ENCODE results near the gene ANKRD29.
A peak's percentile ranks its signal among the peaks of the same experiment; 100 is the strongest.

The ANKRD29 gene, protein sequence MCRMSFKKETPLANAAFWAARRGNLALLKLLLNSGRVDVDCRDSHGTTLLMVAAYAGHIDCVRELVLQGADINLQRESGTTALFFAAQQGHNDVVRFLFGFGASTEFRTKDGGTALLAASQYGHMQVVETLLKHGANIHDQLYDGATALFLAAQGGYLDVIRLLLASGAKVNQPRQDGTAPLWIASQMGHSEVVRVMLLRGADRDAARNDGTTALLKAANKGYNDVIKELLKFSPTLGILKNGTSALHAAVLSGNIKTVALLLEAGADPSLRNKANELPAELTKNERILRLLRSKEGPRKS

DNA sequence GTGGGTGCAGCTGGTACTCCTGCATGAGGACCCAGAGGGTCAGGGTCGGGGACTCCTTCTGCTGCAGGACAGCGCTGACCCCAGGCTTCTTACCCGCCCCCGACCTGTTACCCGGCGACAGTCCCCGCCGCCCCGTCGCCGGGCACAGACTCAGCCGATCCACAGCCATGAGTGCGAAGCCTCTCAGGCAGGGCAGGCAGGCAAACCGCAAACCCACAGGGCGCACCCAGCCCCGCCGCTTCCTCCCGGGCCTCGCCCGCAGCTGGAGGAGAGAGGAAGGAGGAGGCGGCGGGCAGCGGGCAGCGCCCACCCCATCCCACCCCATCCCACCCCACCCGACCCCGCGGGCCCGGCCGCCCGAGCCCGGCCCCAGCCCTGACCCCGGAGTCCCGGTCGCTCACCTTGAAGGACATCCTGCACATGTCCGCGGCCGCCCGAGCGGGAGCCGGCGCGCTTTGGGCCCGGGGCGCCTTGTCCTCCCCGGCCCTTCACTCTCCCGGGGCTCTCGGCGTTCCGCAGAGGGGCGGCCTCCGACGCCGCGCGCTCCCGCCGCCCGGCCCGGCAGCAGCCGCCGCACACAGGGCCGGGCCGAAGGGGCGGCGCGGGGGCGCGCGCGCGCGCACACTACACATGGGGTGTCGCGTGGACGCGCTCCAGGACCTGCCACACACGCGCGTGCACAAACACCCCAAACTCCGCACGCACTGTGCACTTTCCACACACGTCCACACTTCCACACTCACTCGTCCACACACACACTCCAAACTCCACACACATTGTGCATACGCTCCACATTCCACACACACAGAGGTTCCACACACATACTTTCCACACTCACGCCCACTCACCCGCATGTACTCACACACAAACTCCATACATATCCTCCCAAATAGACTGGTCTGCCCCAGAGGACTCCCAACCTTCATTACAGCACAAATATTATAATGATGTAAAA is at the start of gene ANKRD29:
Gene ANKRD29, minus strand, starts transcription at position 603 of the 955 bp plus-strand sequence. Its CDS starts 181 bp downstream, at position 422.
- DNase-seq (ENCODE audit: low read depth, low spot score) = peak; percentile 67

DNA sequence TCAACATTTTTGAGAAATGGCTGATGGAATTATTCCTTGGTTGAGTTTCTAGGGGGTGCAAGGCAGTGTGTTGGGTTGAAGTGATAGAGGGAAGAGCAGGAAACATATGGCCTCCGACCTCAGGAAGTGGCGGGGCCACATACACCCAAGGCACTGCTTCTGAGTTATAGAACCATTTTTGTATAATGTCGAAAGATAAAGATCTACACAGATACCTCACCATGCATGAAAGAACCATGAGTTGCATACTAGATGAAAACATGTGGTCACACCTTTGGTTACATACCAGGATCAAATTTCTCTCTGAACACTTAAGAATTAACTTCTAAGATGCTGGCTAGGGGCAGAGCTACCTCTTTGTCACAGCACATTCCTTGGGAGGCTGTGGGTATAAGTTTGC is 49.7 kb upstream of the ANKRD29 start:
- DNase-seq (ENCODE audit: low read depth, low spot score) = no peak

DNA sequence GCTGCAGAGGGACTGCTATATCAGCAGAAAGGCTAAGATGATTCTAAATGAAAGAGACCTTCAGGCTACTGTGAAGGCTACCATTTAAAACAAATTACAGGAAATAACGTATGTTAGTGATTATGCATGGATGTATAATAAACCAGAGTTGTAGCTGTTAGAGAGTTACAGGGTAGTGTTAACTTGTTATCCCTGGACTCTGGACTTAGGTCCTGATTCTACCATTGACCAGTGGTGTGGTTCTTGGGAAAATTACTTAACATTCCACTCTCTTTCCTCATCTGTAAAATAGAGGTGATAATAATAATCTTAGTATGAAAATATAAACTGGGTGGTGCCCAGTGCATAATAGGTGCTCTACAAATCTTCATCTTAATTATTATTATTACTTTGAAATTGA is 48.7 kb upstream of the ANKRD29 start:
- no peak for DNase-seq (ENCODE audit: low read depth, low spot score)

DNA sequence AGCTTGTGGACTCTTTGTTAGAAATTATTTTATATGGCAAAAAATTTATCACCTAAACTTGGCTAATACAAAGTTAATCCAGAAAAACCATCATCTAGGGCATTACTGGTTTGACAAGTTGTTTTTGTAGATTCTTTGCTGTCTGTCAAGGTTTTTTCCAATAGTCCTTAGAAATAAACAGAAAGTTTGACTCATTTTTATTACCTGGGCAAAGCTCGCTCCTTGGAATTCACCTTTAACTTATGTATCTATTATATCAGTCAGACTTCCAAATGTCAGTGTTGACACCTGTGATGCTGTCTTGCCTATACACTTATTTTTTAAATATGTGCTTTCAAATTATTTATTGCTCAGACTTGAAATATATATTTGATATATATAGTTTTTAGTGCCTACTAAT is 48.2 kb upstream of the ANKRD29 start:
- DNase-seq (ENCODE audit: low read depth, low spot score) = no peak

DNA sequence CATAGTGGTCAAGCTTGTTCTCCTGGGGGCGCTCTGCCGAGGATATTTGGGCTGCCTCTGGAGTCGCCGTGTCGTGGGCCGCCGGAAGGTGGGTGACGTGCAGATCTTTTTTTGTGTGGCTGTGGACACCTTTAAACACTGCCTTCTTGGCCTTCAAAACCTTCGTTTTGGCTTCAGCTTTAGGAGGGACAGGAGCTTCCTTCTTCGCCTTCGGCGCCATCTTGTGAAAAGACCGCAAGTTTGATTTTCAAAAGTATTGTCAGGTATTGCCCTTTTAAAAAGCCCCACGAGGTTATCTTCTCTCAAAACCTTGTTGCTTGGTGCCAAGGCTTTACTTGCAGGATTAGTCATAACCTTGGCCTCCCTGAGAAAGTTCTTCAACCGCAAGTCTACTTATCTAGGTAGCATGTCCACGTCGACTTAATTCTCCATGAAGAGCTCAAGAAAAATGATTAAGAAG is 47.4 kb upstream of the ANKRD29 start:
- DNase-seq (ENCODE audit: low read depth, low spot score) = peak; percentile 56

DNA sequence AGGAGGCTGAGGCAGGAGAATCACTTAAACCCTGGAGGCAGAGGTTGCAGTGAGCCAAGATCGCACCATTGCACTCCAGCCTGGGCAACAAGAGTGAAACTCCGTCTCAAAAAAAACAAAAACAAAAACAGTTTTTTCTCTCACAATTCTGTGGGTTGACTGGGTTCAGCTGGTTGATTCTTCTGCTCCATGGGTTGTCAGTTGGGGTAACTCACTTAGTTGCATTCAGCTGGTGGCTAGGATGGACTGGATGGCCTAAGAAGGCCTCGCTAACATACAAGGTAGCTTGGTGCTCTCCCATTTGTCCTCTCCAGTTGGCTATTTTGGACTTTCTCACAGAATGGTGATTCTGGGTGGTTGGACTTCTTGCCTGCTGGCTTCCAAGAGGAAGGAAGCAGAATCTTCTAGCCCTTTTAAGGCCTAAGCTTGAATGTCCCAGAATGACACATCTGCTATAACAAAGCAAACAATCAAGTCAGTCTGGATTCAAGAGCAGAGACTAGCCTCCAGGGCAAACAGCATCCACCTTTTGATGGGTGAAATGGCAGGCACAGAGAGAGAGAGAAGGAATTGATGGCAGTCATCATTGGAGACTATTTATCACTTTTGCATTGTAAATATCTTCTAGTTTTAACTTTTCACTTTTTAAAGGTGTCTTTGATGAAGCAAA is 44.4 kb upstream of the ANKRD29 start:
- no peak for DNase-seq (ENCODE audit: low read depth, low spot score)

DNA sequence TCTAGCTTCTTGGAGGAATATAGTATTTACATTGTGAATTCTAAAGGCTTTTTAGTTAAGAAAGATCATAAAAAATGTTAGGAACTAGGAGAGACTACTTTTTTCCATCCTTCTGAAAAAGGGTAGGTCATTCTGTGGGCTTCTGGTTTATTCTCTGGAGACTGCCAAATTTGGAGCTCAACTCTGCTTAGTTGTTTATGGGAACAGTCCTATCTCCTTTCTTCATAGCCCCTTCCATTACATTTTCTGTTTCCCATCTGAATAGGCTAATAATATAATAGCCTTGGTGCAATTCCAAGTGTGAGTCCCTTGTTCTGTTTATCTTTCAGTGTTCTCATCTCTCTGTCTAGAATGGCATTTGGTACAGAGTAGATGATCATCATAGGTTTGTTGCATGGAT is 42.1 kb upstream of the ANKRD29 start:
- DNase-seq (ENCODE audit: low read depth, low spot score) = no peak

DNA sequence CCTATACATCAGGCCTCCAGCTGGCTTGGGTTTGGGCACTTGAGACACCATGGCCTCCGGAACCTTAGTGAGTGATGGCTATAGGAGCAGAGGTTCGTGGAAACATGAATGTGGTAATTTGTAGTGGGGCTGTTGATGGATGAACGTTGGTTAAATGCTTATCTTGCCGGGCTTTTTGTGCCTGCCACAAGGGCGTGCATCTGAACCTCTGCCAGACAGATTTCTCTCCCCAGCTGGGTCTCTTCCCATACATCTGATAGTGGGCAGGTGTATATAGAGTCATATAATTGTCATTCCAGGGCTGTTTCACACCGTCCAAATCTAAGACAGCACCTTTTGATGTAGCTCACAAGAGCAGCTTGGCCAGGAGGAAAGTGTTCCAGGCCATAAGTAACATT is 41.3 kb upstream of the ANKRD29 start:
- DNase-seq (ENCODE audit: low read depth, low spot score) = no peak

DNA sequence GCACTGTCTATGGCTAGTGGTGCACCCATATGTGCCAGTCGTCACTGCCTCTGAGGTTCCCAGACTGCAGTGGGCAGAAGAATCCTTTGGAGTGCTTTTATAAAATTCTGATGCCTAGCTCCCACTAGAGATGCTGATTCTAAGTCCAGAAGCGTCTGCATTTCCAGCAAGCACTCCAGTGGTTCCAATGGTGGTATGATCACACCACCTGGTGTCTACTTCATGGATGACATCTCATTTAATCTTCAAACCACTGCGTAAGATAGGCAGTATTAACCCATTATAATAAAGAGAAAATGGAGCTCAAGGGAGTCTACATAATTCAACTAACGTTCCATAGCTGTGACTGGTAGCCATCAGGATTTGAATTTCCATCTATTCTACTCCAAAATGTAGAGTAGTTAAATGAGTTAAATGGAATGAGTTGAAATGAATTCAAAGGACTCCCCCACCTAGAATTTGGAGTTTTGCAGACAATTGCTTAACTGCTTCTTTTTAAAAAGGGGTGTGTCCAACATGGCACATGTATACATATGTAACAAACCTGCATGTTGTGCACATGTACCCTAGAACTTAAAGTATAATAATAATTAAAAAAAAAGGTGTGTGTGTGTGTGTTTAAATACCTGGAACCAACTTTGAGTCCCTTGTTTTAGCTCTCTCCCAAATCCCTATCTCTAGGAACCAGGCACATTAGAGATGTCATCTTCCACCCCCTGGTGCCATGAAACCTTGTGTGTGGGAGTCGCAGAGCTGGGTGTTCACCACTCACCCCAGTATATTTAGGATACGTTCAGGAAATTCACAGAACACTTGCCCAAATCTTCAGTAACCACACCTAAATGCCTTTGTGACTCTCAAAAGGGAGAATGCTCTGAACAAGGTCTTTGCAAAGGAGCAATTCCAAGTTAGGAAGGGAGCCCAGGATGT is 40.6 kb upstream of the ANKRD29 start:
- DNase-seq (ENCODE audit: low read depth, low spot score) = peak; percentile 63

DNA sequence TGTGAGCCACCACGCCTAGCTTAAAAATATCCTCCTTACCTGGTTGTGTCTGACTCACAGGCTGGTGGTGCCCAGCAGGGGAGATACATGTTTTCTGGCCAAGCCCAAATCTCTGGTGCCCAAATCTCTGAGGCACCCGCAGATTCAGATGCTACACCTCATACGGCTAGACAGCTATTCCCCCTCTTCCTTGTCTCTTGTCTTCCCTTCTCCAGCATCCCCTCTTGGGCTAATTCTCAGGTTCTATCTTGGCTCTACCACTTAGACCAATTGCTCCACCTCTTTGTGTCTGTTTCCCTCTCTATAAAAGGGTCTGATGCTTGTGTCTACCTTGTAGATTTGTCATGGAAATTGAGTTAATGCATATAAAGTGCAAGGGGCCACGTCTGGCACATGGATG is 39.9 kb upstream of the ANKRD29 start:
- no peak for DNase-seq (ENCODE audit: low read depth, low spot score)

DNA sequence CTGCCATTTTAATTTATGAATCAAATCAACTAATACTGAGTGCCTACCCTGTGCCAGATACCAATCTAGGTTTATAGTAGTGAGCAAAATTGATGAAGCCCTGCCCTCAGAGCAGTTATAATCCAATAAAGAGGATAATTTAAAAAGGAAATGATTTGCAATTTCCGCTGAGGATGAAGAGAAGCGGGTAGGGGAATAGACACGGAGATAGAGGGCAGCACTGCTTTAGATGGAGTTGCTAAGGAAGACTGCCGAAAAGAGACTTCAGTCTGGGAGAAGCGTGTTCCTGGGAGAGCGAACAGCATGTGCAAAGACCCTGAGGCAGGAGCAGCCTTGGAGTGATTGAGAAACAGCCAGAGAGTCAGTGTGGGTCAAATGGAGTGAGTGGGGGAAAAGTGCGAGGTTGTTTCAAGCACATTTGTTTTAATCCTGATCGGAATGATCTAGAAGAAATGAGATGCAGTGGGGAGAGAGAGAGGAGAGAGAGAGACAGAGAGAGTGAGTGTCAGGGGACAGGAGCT is 38.9 kb upstream of the ANKRD29 start:
- DNase-seq (ENCODE audit: low read depth, low spot score) = no peak

DNA sequence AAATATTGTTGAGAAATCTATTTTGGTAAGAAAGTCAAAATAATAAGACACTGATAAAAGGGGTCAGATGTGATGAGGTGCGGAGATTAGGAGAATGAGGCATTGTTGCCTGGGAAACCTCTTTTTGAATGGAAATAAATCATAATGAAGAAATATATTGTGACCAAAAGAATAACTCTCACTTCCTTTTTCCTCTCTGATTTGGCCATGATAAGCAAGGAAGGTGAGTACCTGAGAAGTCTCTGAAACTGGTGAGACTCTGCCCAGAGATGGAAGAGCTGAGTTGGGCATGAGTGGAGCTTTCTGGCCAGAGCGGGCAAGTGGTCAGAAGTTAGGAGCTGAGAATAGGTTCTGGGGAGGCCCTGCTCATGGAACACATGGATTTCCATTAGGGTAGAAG is 38.3 kb upstream of the ANKRD29 start:
- DNase-seq (ENCODE audit: low read depth, low spot score) = no peak

DNA sequence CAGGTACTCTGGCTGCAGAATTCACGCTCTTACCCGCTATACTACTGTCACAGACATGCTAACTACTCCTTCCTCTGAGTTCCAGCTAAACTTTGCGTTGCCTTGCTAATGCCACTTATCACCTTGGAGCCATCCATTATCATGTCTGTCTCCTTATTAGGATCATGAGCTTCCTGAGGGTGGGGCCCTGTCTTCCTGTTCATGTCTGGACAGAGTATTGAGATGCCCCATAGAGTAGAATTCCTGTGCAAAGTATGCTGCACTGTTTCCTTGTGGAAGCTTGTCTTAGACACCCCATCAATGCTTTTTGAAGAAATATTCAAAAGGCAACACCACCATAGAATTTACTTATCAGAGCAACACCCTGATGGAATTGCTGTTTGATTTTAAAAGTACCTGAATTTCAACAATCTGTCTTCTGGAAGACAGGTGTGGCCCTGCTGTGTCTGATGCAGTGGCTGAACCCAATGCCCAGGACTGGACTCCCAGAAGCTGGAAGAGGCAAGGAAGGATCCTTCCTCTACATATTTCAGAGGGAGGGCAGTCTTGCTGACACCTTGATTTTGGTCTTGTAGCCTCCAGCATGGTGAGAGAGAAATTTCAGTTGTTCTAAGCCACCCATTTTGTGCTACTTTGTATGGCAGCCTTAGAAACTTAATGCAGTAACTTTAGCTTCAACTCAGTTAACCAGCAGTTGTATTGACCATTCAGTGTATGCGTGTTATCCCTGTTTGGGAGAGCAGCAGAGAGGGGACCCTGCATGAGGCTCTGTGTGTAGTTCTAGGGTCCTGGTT is 32.1 kb upstream of the ANKRD29 start:
- DNase-seq (ENCODE audit: low read depth, low spot score) = no peak

DNA sequence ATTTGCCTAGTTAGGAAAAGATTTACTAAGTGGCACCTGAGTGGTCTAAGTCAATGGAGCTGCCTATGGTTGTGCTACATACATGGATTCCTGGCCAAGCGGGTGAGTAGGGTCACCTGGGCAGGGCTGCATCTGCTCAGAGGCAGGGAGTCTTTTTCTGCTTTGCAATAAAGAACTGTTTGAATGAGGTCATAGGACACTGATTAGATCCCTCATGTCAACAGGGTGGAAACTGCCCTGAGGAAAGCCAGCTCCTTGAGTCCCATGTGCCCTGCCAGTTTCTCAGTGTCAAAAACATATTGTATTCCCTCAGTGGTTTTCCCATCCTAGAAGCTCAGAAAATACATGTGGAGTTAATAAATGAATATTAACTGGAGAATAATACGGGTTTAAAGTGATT is 31.1 kb upstream of the ANKRD29 start:
- DNase-seq (ENCODE audit: low read depth, low spot score) = no peak

DNA sequence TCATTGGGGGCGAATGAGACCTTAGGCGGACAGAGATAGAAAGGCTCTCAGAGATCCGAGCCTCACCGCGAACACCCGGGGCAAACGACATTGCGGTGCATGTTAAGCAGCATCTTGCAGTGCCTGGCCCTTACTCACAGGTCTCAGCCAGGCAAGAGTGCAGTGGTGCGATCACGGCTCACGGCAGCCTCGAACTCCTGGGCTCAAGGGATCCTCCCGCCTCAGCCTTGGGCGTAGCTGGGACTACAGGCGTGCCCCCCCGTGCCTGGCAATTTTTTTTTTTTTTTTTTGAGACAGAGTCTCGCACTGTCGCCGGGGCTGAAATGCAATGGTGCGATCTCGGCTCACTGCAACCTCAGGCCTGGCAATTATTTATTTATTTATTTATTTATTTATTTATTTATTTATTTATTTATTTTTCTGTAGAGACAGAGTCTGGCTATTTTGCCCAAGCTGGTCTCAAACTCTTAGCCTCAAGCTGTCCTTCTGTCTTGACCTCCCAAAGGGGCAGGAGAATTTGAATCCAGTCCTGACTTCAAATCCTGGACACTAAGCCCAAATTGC is 27.9 kb upstream of the ANKRD29 start:
- DNase-seq (ENCODE audit: low read depth, low spot score) = peak; percentile 4

DNA sequence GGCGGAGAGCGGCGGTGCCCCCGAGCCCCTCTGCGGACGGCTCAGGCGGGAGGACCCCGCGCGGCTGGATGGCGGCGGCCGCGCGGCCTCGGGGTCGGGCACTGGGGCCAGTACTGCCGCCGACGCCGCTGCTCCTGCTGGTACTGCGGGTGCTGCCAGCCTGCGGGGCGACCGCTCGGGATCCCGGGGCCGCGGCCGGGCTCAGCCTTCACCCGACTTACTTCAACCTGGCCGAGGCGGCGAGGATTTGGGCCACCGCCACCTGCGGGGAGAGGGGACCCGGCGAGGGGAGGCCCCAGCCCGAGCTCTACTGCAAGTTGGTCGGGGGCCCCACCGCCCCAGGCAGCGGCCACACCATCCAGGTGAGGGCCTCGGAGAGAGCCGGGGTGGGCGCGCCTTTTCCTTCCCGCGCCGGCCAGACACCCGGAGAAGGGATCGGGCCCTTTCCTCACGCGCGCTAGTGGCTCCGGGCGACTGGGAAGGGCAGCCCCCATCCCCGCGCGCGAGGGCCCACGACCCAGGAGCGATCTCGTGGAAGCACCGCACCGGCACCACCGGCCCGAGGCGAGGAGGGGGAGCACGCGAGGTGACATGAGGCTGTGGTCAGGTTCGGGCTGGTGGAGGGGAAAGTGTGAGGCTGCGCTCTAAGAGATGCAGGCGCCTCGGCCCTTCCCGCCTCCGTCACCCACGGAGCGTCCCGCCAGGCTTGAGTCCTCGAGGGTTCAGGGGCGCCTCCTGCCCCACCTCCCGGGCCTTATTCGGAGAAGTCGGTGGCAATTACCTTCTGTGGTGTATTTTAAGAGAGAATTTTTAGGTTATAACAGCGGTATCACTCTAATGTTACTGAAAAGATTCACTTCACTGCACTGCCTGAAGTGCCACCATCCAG is 27.1 kb upstream of the ANKRD29 start:
- DNase-seq (ENCODE audit: low read depth, low spot score) = peak; percentile 17

DNA sequence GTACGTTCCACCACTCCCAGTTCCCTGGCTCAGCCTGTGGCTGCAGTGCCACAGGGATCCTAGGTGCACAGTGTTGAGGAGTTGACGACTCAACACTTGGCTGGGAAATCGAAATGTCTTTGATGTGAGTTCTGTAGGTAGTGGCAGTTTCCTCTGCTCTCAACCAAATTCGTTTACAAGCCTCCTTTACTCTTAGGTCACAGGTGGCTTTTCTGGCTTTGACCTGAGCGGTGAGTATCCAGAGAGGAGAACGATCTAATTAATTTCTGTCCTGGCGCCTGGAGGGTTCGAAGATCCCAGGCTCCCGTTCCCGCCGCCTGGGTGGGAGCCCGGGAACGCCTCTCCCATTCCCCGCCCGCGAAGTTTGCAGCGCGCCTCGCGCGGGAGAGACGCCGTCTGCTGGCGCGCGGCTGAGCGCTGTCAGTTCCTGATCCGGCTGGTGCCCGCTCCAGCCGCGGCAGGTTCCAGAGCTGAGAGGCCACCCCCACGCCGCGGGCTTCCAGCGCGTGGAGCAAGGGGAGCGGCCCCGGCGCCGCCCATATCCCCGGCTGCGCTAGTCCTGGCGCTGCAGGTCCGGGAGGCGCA is 26.4 kb upstream of the ANKRD29 start, which contains the start of gene LAMA3:
Gene LAMA3, plus strand, starts transcription at position 423 of the 585 bp plus-strand sequence. CDS start 231 bp downstream, outside the sequence.
- peak; percentile 61 for DNase-seq (ENCODE audit: low read depth, low spot score)

DNA sequence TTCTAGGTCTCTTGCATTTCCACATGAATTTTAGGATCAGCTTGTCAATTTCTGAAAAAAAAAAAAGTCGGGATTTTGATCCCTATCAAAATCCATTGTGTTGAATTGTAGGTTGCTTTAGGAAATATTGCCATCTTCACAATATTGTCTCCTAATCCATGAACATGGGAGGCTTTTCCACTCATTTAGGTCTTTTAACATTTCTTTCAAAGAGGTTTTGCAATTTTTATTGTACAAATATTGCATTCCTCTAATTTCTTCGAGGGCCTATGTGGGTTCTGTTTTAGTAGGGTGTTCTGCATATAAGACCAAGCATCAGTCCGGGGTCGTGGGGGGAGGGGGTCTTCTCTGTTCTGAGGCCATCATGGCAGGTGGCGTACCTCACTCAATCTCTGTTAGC is 25.8 kb upstream of the ANKRD29 start:
- no peak for DNase-seq (ENCODE audit: low read depth, low spot score)

Data from astrocyte of the hippocampus (primary cell).